NK-92 (cell line): ENCODE measurements around the gene SLC16A13.
"Not testable (repeated sequence)": the region's sequence is repeated elsewhere in the genome, so short reads cannot be mapped to it uniquely, and the experiment has no call there.

Source experiments
- DNase-seq: peaks from one replicate; lab custom pipeline; 2025; ENCODE audit not compliant: unreplicated experiment; lab: John Stamatoyannopoulos, UW

Gene SLC16A13

DNA sequence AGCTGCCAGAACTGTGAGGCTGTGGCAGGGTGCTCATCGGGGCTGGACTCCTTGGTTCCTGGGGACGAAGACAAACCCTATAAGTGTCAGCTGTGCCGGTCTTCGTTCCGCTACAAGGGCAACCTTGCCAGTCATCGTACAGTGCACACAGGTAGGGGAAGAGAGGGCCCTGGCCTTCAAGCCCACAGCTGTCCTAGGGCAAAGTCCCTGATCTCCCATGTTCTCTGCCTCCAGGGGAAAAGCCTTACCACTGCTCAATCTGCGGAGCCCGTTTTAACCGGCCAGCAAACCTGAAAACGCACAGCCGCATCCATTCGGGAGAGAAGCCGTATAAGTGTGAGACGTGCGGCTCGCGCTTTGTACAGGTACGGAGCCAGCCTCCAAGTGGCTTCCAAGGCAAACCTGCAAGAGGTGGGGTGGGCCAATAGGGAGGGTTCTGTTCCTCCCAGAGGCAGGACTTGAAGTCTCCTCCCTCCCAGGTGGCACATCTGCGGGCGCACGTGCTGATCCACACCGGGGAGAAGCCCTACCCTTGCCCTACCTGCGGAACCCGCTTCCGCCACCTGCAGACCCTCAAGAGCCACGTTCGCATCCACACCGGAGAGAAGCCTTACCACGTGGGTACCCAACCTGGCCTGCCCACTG is 9.2 kb upstream of the SLC16A13 start:
- no peak for DNase-seq

DNA sequence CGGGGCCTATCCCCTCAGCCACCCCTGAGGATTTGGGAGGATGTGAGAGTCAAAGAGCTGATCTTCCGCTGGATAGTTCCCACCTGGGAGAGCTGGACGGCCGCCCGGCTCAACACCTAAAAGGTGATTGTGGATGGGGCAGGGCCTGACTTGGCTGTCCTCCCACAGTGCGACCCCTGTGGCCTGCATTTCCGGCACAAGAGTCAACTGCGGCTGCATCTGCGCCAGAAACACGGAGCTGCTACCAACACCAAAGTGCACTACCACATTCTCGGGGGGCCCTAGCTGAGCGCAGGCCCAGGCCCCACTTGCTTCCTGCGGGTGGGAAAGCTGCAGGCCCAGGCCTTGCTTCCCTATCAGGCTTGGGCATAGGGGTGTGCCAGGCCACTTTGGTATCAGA is 8.5 kb upstream of the SLC16A13 start:
- no peak for DNase-seq

DNA sequence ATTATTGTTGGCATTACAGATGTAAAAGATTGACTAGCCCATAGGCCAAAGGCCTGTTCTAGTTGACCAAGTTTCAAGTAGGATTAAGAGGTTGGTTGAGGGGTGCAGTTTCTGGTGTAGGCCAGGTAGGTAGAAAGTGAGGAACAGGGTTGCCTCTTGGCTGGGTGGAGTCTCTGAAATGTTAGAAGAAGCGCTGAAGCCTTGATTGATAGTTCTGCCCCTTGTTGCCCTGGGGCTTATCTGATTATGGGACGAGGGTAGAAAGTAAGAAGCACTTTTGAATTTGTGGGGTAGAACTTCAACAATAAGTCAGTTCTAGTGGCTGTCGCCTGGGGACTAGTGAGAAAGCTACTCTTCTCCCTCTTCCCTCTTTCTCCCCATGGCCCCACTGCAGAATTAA is 6.7 kb upstream of the SLC16A13 start:
- DNase-seq = no peak

- no peak for DNase-seq
Observed at GRCh38 chr17:7029659-7030058, 6.2 kb upstream of the SLC16A13 start.

- no peak for DNase-seq
Observed at GRCh38 chr17:7034955-7035590, 742 bp upstream of the SLC16A13 start.

DNA sequence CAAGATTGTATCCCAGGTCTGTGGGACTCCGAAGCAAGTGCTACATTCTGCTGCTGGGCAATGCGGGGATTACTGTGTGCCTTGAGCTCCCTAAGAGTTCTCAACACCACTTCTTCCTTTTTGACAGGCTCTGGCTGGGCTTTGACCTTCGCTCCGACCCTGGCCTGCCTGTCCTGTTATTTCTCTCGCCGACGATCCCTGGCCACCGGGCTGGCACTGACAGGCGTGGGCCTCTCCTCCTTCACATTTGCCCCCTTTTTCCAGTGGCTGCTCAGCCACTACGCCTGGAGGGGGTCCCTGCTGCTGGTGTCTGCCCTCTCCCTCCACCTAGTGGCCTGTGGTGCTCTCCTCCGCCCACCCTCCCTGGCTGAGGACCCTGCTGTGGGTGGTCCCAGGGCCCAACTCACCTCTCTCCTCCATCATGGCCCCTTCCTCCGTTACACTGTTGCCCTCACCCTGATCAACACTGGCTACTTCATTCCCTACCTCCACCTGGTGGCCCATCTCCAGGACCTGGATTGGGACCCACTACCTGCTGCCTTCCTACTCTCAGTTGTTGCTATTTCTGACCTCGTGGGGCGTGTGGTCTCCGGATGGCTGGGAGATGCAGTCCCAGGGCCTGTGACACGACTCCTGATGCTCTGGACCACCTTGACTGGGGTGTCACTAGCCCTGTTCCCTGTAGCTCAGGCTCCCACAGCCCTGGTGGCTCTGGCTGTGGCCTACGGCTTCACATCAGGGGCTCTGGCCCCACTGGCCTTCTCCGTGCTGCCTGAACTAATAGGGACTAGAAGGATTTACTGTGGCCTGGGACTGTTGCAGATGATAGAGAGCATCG is 2.4 kb downstream of the SLC16A13 start:
- DNase-seq = no peak

DNA sequence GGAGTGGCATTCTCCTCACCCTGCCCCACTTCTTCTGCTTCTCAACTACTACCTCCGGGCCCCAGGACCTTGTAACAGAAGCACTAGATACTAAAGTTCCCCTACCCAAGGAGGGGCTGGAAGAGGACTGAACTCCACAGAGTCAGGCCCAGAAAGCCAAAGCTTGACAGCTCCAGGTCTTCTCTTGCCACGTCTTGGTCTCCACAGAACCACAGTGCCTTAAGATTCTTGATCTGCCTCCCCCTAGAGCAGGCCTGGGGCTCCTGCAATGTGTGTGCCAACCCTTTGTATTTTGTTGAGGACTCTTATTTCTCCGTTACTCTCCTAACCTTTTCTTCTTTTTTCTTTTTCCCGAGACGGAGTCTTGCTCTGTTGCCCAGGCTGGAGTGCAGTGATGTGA is 4.0 kb downstream of the SLC16A13 start:
- no peak for DNase-seq

DNA sequence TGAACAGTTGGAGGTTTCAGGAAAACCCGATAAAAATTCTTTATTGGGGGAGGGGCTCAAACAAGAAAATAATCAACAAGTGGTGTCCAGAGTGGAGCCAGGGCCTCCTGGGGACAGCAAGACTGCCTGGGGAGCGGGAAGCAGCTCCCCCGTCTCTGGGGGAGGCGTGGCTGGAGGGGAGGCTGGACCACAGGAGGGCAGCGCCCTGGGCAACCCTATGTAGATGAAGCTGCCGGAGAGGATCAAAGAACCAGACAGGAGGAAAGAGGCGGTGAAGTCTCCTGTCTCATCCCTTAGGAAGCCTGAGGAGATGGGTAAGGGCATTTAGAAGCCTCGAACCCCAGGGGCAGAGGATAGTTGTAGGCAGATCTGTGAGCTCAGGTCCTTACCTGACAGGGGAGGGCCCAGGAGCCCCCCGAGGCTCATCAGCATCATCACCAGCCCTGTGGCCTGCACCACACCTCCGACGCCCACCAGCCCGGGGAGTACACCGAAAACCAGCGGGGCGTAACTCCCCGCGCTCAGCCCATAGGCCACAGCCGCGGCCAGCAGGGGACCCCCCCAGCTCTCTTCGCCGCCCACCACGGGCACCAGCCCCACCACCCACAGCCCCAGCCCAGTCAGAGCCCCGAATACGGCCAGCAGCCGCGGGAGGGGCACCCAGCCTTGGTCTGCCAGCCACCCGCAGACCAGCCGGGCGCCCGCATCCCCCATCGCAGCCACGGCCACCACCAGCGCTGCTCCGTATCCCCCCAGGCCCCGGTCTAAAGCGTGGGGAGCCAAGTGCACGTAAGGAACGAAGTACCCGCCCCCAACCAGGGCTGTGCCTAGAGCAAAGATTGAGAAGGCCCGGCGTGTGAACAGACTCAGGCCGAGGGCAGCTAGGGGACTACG is 6.0 kb downstream of the SLC16A13 start:
- no peak for DNase-seq

- no peak for DNase-seq
Observed at GRCh38 chr17:7042501-7043181, 6.8 kb downstream of the SLC16A13 start.

DNA sequence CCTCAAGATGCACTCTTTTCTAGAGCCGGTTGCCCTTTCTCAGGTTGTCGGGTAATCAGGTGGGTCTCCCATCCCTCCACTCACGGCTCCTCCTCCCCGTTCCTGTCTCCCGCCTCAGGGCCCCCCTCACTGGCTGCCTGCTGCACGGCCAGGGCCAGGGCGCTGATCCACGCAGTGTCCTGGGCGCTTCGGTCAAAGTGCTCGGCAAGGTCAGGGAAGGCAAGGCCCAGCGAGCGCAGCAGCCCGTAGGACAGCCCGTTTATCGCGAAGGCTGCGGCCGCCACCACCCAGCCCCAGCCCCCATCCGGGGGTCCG is 7.3 kb downstream of the SLC16A13 start:
- no peak for DNase-seq

GRCh38 chr17:7043497-7044198 is 7.8 kb downstream of the SLC16A13 start, which contains the start of gene SLC16A11:
Gene SLC16A11, minus strand, starts transcription at chr17:7044092. Its CDS starts 579 bp downstream, at chr17:7043513.
- DNase-seq = no peak

DNA sequence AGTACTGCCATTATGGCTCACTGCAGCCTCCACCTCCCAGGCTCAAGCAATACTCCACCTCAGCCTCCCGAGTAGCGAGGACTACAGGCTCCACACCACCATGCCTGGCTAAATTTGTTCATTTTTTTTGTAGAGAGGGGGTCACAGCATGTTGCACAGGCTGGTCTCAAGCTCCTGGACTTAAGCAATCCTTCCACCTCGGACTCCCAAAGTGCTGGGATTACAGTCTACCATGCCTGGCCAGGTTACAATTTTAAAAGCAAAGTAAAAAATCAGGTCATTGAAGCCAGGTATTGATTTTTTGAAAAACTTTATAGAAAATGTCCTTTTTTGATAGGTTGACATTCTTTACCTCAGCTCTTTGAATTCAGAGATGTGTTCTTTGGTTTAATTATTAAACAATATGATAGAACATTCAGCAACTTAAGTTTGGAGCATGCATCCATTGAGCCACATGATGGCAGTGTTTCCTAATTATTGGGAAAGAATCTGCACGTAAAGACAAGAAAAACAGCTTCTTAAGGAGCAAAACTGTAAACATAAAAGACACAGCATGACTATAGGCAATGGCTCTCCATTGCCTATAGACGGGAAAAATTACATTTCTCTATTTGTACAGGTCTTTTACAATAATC is 9.8 kb downstream of the SLC16A13 start:
- DNase-seq = no peak

- no peak for DNase-seq
Observed at GRCh38 chr17:7046127-7046724, 10.4 kb downstream of the SLC16A13 start.

- not testable (repeated sequence) for DNase-seq
Observed at GRCh38 chr17:7046725-7047397, 11.0 kb downstream of the SLC16A13 start.

DNA sequence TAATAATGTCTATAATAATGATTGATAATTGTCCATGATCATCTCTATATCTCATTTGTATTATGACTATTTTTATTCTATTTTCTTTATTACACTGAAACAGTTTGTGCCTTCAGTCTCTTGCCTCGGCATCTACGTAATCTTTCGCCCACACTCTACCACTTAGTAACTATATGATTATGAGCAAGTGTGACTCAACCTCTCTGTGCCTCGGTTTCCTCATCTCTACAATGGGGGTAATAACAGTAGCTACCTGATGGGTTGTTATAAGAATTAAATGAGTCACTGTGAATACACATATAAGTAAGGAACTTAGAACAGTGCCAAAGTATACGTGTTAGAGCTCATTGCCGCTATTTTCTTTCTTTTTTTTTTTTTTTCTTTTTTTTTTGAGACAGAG is 11.8 kb downstream of the SLC16A13 start:
- no peak for DNase-seq

DNA sequence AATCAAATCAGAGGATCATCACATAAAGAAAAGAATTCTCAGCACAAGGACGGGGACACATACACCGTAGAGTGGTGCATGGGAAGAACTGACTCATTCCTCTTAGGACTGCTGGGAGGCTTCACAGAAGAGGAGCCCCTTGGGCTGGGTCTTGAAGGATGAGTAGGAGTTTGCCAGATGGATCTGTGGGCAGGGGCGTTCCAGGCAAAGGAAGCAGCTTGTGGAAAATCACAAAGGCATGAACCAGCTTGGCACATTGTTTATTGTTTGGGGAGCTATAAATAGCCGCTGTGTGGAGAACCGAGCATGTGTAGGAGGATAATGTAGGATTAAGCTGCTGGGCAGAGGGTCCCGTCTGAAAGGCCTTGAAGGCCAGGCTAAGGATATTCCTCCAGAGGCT is 13.2 kb downstream of the SLC16A13 start:
- no peak for DNase-seq

DNA sequence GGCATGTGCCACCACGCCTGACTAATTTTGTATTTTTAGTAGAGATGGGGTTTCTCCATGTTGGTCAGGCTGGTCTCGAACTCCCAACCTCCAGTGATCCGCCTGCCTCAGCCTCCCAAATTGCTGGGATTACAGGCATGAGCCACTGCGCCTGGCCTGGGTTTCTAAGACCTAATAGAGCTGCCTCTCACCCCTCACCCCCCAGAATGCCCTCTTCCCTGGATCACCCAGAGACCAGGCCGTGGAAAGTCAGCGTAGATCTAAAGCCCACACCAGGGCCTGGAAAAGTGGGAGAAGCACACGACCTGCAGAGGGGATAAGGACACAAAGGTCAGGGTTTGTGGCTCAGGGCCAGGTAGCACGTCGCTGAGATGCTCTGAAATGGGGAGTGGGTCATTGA is 14.8 kb downstream of the SLC16A13 start:
- not testable (repeated sequence) for DNase-seq

GRCh38 chr17:7056386-7056785 is 20.6 kb downstream of the SLC16A13 start:
- DNase-seq = no peak
